GM12874 (cell line): ENCODE data around the gene SCYL2.

Experiments used
- TF ChIP-seq, protein P1 (sequence below): IDR thresholded peaks from 2 replicates; pipeline ENCODE4 v1.5.1; 2011; ENCODE audit warnings: low read depth, mild to moderate bottlenecking, control low read depth, low read length, moderate library complexity; ENCODE audit not compliant: insufficient read depth

The SCYL2 gene, protein sequence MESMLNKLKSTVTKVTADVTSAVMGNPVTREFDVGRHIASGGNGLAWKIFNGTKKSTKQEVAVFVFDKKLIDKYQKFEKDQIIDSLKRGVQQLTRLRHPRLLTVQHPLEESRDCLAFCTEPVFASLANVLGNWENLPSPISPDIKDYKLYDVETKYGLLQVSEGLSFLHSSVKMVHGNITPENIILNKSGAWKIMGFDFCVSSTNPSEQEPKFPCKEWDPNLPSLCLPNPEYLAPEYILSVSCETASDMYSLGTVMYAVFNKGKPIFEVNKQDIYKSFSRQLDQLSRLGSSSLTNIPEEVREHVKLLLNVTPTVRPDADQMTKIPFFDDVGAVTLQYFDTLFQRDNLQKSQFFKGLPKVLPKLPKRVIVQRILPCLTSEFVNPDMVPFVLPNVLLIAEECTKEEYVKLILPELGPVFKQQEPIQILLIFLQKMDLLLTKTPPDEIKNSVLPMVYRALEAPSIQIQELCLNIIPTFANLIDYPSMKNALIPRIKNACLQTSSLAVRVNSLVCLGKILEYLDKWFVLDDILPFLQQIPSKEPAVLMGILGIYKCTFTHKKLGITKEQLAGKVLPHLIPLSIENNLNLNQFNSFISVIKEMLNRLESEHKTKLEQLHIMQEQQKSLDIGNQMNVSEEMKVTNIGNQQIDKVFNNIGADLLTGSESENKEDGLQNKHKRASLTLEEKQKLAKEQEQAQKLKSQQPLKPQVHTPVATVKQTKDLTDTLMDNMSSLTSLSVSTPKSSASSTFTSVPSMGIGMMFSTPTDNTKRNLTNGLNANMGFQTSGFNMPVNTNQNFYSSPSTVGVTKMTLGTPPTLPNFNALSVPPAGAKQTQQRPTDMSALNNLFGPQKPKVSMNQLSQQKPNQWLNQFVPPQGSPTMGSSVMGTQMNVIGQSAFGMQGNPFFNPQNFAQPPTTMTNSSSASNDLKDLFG

DNA sequence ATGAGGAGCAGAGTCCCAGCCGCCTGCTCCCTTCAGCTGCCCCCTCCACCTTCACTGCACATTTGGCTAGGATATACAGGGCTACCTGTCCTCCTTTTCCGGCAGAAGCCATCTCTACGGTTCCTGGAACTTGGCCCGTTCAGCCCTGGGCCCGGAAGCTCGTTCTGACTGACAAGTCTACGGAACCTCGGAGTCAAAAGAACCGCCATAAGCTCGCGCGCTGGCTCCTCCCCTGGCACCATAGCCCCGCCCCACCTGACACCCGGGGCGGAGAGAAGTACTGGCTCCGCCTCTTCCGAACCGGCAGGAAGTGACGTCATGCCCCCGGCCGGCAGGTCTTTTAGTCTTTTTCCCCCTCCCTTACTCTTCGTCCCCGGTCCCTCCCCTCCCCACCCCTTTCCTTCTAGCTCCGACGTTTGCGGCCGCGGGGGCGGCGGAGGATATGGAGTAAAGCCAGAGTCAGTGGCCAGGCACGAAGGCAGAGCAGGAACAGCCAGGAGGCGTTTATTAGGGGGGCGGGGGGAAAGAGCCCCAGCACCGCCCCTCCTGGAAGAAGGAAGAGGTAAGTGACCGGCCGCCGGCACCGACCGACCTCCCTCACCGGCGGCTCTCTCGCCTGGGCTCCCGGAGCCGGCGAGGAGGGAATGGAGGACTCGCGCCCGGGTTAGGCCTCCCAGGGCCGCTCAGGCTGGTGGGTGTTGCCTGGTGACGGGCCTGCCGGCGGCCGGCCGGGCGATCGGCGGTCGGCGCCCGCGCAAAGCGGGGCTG is at the start of gene SCYL2, which contains the start of gene DEPDC4:
SCYL2 (plus strand) TSS at position 343 of the 768 bp plus-strand sequence. CDS start 15,794 bp downstream, outside the sequence.
DEPDC4 (minus strand) TSS at position 245 of the 768 bp plus-strand sequence; CDS start at position 242, 3 bp downstream.
- TF ChIP-seq, protein P1, sequence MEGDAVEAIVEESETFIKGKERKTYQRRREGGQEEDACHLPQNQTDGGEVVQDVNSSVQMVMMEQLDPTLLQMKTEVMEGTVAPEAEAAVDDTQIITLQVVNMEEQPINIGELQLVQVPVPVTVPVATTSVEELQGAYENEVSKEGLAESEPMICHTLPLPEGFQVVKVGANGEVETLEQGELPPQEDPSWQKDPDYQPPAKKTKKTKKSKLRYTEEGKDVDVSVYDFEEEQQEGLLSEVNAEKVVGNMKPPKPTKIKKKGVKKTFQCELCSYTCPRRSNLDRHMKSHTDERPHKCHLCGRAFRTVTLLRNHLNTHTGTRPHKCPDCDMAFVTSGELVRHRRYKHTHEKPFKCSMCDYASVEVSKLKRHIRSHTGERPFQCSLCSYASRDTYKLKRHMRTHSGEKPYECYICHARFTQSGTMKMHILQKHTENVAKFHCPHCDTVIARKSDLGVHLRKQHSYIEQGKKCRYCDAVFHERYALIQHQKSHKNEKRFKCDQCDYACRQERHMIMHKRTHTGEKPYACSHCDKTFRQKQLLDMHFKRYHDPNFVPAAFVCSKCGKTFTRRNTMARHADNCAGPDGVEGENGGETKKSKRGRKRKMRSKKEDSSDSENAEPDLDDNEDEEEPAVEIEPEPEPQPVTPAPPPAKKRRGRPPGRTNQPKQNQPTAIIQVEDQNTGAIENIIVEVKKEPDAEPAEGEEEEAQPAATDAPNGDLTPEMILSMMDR = no peak

DNA sequence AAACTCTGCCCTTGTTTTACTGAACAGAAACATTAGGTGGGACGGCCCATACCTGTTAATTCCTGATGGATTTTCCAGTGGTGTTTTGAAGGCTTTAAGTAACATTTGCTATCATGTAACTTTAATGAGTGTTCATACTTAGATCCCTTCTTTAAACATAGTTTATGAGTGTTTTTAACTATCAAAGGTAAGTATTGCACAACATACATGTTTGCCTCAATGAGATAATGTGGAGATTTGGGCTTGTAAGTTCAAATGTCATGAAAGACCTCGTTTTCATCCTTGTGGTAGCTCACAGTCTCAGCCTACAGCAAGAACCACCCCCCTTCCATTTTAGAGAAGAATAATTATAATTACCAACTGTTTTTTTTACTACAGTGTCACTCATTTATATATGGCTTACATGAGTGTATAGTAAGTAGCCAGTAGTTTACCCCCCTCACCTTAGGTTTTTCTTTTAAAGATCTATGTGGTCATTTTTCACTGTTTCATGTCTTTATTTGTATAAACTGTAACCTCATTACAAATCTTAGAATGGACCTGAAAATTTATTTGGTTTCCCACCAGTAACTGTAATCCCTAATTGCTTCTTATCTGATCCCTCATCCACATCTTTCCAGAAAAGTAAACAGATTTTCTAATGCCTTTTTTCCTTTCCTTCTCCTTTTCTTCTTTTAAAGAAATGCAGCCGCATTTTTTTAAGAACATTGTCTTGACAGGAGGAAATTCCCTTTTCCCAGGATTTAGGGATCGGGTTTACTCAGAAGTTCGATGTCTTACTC is 47.5 kb upstream of the SCYL2 start:
- TF ChIP-seq, protein P1 = no peak

DNA sequence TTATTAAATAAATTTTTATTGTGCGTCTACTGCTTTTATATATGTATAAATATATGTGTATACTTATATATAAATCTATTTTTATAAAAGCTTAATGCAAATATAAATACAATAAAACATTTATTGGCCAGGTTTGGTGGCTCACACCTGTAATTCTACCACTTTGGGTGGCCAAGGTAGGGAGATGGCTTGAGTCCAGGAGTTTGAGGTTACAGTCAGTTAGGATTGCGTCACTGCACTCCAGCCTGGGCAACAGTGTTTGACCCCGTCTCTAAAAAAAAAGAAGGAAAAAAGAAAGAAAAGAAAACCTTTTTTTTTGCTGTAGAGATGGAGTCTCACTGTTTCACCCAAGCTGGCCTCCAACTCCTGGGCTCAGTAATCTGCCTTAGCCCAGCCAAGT is 45.5 kb upstream of the SCYL2 start:
- TF ChIP-seq, protein P1 = no peak

DNA sequence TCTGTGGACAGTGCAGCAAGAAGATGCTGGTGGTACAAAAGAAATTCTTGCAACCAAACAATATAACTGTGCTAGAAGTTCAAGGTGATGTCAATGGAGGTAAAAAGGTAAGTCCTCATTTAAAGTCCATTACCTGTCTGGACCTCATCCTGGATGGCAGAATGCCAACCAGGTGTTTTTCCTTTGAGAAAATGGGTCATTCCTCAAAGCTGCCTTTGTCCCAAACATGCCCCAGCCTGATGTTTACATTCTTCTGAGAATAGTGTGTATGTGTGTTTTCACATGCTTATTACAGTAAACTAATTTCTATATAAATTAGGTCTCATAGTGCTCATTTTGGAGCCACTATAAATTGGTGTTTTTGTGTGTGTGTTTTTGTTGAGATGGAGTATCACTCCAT is 41.5 kb upstream of the SCYL2 start:
- TF ChIP-seq, protein P1 = no peak

DNA sequence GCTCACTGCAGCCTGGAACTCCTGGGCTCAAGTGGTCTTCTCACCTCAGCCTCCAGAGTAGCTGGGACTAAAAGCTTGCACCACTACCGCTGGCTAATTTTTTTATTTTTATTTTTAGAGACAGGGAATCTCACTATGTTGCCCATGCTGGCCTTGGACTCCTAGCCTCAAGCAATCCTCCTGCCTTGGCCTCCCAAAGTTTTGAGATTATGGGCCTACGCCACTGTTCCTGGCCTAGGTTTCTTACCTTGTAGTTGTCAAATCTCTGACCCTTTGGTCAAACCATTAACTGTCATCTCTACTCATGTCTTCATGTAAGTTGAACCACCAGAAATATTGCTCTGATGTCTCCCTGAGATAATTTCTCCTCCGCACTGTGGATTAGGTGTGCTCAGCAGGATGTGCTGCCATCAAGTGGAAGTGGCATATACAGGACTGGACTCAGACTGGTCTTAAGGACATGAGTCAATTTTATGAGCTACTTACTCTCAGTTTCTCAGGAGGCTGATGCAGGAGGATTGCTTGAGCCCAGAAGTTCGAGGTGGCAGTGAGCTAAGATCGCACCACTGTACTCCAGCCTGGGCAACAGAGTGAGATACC is 37.8 kb upstream of the SCYL2 start:
- TF ChIP-seq, protein P1 = no peak

DNA sequence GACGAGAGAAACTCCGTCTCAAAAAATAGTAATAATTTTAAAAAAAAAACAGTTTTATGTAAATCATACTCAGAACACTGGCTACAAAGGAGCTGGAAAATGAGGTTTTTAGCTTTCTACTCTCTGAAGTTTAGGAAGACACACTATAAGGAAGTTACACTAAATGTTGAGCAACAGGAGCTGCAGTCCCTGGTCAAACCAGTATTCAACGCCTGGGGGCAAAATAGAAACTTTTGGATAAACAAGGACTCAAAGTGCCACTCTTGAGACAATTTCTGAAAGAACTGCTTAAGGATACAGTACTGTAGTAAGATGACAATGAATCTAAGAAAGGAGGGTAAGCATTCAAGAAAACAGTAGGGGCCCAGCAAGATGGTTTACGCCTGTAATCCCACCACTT is 37.1 kb upstream of the SCYL2 start:
- TF ChIP-seq, protein P1 = no peak
